ENCODE measurements around the gene EML4. TPM values are rescaled to one million over a fixed set of nuclear protein-coding genes. Genes with fewer than 3 reads are reported as not detected.

Gene EML4
- total RNA-seq, 1 donor from 2014 or later = 167 TPM

GRCh38 chr2:42327125-42327524 is 158.0 kb downstream of the EML4 start:
- H3K4me2 ChIP-seq = no peak overlapping the region
- H3K9ac ChIP-seq = no peak overlapping the region
- H3K79me2 ChIP-seq (ENCODE audit: low read depth) = no peaks in the 10 kb centered on the region
- H3K36me3 ChIP-seq = peaks cover 4% of the 10 kb centered on the region
- H3K4me3 Mint-ChIP-seq = no peak overlapping the region
- no peak for DNase-seq (ENCODE audit: low spot score)
- H3K27ac Mint-ChIP-seq = no peak overlapping the region
- no peak for TF ChIP-seq EZH2phosphoT487 (IDR thresholded peaks at IDR 0.05)
- TF ChIP-seq EZH2 (IDR thresholded peaks at IDR 0.05) = no peak
- no peak for TF ChIP-seq CTCF (IDR thresholded peaks at IDR 0.05)
- H3K27me3 Mint-ChIP-seq (ENCODE audit: insufficient read depth, low read depth) = no peaks in the 10 kb centered on the region
- H3K4me1 ChIP-seq = no peaks in the 10 kb centered on the region
- peaks cover 10% of the 10 kb centered on the region for H3K36me3 Mint-ChIP-seq
- peaks cover 11% of the 10 kb centered on the region for H3F3A ChIP-seq (ENCODE audit: low read depth)
- no peak overlapping the region for H3K4me3 ChIP-seq
- H3K4me1 Mint-ChIP-seq = no peaks in the 10 kb centered on the region
- no peaks in the 10 kb centered on the region for H3K27me3 ChIP-seq
- H2AFZ ChIP-seq (replicated peaks) = no peak overlapping the region
- H3K9me3 Mint-ChIP-seq = no peaks in the 10 kb centered on the region
- H3K9me3 ChIP-seq (ENCODE audit: low read depth) = no peaks in the 10 kb centered on the region
- H4K20me1 ChIP-seq (ENCODE audit: low read depth) = no peaks in the 10 kb centered on the region
- no peak overlapping the region for H3K27ac ChIP-seq

GRCh38 chr2:42328148-42328833 is 159.1 kb downstream of the EML4 start:
- peaks cover 11% of the 10 kb centered on the region for H3F3A ChIP-seq (ENCODE audit: low read depth)
- TF ChIP-seq CTCF (IDR thresholded peaks at IDR 0.05) = peak; percentile 36
- TF ChIP-seq EZH2phosphoT487 (IDR thresholded peaks at IDR 0.05) = no peak
- no peak for TF ChIP-seq EZH2 (IDR thresholded peaks at IDR 0.05)
- Mint-ChIP-seq H3K4me1 (no peaks in the 10 kb centered on the region), H3K4me3 (no peak overlapping the region), H3K9me3 (no peaks in the 10 kb centered on the region), H3K27ac (no peak overlapping the region), H3K36me3 (peaks cover 15% of the 10 kb centered on the region), H3K27me3 (ENCODE audit: insufficient read depth, low read depth) (no peaks in the 10 kb centered on the region)
- no peak overlapping the region for H3K9ac ChIP-seq
- no peaks in the 10 kb centered on the region for H3K79me2 ChIP-seq (ENCODE audit: low read depth)
- H3K36me3 ChIP-seq = peaks cover 4% of the 10 kb centered on the region
- H4K20me1 ChIP-seq (ENCODE audit: low read depth) = no peaks in the 10 kb centered on the region
- H2AFZ ChIP-seq (replicated peaks) = no peak overlapping the region
- no peaks in the 10 kb centered on the region for H3K27me3 ChIP-seq
- no peaks in the 10 kb centered on the region for H3K9me3 ChIP-seq (ENCODE audit: low read depth)
- no peak overlapping the region for H3K4me3 ChIP-seq
- DNase-seq (ENCODE audit: low spot score) = no peak
- H3K4me2 ChIP-seq = no peak overlapping the region
- peak overlapping the region; percentile 46 for H3K27ac ChIP-seq
- no peaks in the 10 kb centered on the region for H3K4me1 ChIP-seq

- H4K20me1 ChIP-seq (ENCODE audit: low read depth) = no peaks in the 10 kb centered on the region
- H3K9me3 Mint-ChIP-seq = no peaks in the 10 kb centered on the region
- H3K9me3 ChIP-seq (ENCODE audit: low read depth) = no peaks in the 10 kb centered on the region
- H3K27ac Mint-ChIP-seq = no peak overlapping the region
- H3K79me2 ChIP-seq (ENCODE audit: low read depth) = no peaks in the 10 kb centered on the region
- no peak for TF ChIP-seq EZH2phosphoT487 (IDR thresholded peaks at IDR 0.05)
- TF ChIP-seq EZH2 (IDR thresholded peaks at IDR 0.05) = no peak
- TF ChIP-seq CTCF (IDR thresholded peaks at IDR 0.05) = no peak
- H3K4me3 ChIP-seq = no peak overlapping the region
- no peak overlapping the region for H2AFZ ChIP-seq (replicated peaks)
- no peak overlapping the region for H3K4me2 ChIP-seq
- H3K36me3 ChIP-seq = peaks cover 4% of the 10 kb centered on the region
- no peaks in the 10 kb centered on the region for H3K27me3 ChIP-seq
- no peaks in the 10 kb centered on the region for H3K27me3 Mint-ChIP-seq (ENCODE audit: insufficient read depth, low read depth)
- H3K9ac ChIP-seq = no peak overlapping the region
- H3K27ac ChIP-seq = no peak overlapping the region
- peaks cover 11% of the 10 kb centered on the region for H3F3A ChIP-seq (ENCODE audit: low read depth)
- no peaks in the 10 kb centered on the region for H3K4me1 Mint-ChIP-seq
- no peaks in the 10 kb centered on the region for H3K4me1 ChIP-seq
- H3K4me3 Mint-ChIP-seq = no peak overlapping the region
- H3K36me3 Mint-ChIP-seq = peaks cover 20% of the 10 kb centered on the region
- DNase-seq (ENCODE audit: low spot score) = no peak
Observed at GRCh38 chr2:42328923-42329322, 159.8 kb downstream of the EML4 start.

Measured in neural progenitor cell (in vitro differentiated cells).